Endothelial cell of umbilical vein (primary cell): ENCODE data around the gene KCNJ3.

Source experiments
- EZH2 ChIP-seq: IDR thresholded peaks from 2 replicates; pipeline ENCODE4 v1.6.1; 2012; ENCODE audit warnings: borderline replicate concordance, low read depth, mild to moderate bottlenecking, moderate library complexity, low read length, inconsistent platforms; ENCODE audit not compliant: severe bottlenecking
- POLR2A ChIP-seq: IDR thresholded peaks from 2 replicates; pipeline ENCODE4 v1.6.1; 2012; ENCODE audit warnings: low read depth, mild to moderate bottlenecking, control low read depth, low read length
- TF ChIP-seq, protein P1 (sequence below), 2 donors: IDR thresholded peaks; 1 replicate in 1 of 2; 2 replicates in 1 of 2; pipeline ENCODE4 v1.5.1; 2011; ENCODE audit warnings: low read length in 2 of 2, mild to moderate bottlenecking in 2 of 2, moderate library complexity in 2 of 2, control low read depth in 1 of 2, inconsistent platforms in 1 of 2, low read depth in 1 of 2; ENCODE audit not compliant: insufficient read depth in 1 of 2; ENCODE audit errors: extremely low read depth in 1 of 2

DNA sequence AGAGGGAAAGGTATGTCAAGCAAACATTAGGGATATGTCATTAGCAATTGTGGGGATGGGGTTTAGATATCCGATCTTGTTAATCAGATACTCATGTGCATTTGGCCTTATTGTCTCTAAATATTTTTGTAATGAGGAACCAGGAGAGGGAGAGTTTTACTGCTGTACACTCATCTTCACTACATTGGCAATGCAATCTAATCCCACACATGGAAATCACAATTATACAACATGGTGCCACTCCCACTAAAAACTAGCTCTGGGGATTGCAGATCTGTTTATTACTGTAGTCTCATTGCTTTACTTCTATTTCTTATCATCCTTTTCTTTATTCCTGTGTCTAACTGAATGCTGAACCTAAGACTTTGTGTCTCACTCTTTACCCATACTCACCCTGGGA is 39.6 kb upstream of the KCNJ3 start:
- TF ChIP-seq EZH2 (no peak), POLR2A (no peak)
- TF ChIP-seq, protein P1, sequence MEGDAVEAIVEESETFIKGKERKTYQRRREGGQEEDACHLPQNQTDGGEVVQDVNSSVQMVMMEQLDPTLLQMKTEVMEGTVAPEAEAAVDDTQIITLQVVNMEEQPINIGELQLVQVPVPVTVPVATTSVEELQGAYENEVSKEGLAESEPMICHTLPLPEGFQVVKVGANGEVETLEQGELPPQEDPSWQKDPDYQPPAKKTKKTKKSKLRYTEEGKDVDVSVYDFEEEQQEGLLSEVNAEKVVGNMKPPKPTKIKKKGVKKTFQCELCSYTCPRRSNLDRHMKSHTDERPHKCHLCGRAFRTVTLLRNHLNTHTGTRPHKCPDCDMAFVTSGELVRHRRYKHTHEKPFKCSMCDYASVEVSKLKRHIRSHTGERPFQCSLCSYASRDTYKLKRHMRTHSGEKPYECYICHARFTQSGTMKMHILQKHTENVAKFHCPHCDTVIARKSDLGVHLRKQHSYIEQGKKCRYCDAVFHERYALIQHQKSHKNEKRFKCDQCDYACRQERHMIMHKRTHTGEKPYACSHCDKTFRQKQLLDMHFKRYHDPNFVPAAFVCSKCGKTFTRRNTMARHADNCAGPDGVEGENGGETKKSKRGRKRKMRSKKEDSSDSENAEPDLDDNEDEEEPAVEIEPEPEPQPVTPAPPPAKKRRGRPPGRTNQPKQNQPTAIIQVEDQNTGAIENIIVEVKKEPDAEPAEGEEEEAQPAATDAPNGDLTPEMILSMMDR (IDR thresholded peaks at IDR 0.05; ENCODE audit: extremely low read depth in 1 of 2, insufficient read depth in 1 of 2, low read depth in 1 of 2, low read length in 2 of 2): no peak
